Endothelial cell of umbilical vein (primary cell): ENCODE measurements around the gene POLR2C. TPM values are rescaled to one million over a fixed set of nuclear protein-coding genes. Genes with fewer than 3 reads are reported as not detected.

Source experiments
- BruUV-seq: library from RNA; stranded (reverse); fragments of 400-500 nt; replicated peaks from 2 replicates; lab custom pipeline; 2021; lab: Mats Ljungman, UMichigan
- CTCF ChIA-PET: fragments of 300-600, 350-600 bp; sonication (Branson Sonifier 250); formaldehyde crosslinking; loops from one replicate; lab custom pipeline; 2021; ENCODE audit warnings: antibody characterized with exemption, inconsistent platforms; lab: Charles Lee
- POLR2A ChIA-PET: fragments of 300-600, 350-600 bp; sonication (Branson Sonifier 250); formaldehyde crosslinking; loops from one replicate; lab custom pipeline; 2021; ENCODE audit warnings: antibody characterized with exemption, inconsistent platforms; lab: Charles Lee
- DNase-seq: peaks from one replicate; pipeline ENCODE4 v3.0.0-alpha.2; 2011; ENCODE audit warnings: low read depth, low spot score
- FAIRE-seq: peaks from 2 replicates; lab custom pipeline; 2011; peaks lifted over from hg19 to GRCh38; lab: Jason Lieb, UNC
- H2AFZ ChIP-seq: 2 replicates; pipeline ENCODE4 v1.6.0; 2012; ENCODE audit warnings: low read depth, low read length, control low read depth, inconsistent platforms
- H3K27ac ChIP-seq: 2 replicates; pipeline ENCODE4 v1.5.1; 2011; ENCODE audit warnings: low read depth, mild to moderate bottlenecking, control low read depth, low read length, moderate library complexity; ENCODE audit not compliant: insufficient read depth
- H3K27me3 ChIP-seq, 2 experiments: 2 replicates each; pipeline versions ENCODE4 v1.6.0 to v1.6.1; 2011; ENCODE audit warnings: low read length in 2 of 2, mixed read lengths in 1 of 2; ENCODE audit not compliant: control insufficient read depth in 2 of 2, insufficient read depth in 2 of 2
- H3K36me3 ChIP-seq, 2 experiments: 2 replicates in 1 of 2; 3 replicates in 1 of 2; pipeline ENCODE4 v1.5.1; 2011; ENCODE audit warnings: low read length in 2 of 2, mild to moderate bottlenecking in 1 of 2, moderate library complexity in 1 of 2; ENCODE audit not compliant: control insufficient read depth in 2 of 2, insufficient read depth in 2 of 2; ENCODE audit errors: extremely low read depth in 1 of 2
- H3K4me1 ChIP-seq: 3 replicates; pipeline ENCODE4 v1.5.1; 2011; ENCODE audit warnings: mild to moderate bottlenecking, low read length; ENCODE audit not compliant: control insufficient read depth, insufficient read depth; ENCODE audit errors: extremely low read depth
- H3K4me2 ChIP-seq: 2 replicates; pipeline ENCODE4 v1.6.1; 2011; ENCODE audit warnings: low read length, control low read depth, mixed read lengths; ENCODE audit not compliant: insufficient read depth
- H3K4me3 ChIP-seq, 3 experiments: fragments of 200-600 bp in 1 of 3; sonication (generic), shearing (Covaris generic) in 1 of 3; replicated peaks in 1 of 3; 2 replicates each; pipeline ENCODE4 v1.5.1; 2011 to 2016; ENCODE audit warnings: control low read depth in 3 of 3, low read length in 3 of 3, mild to moderate bottlenecking in 2 of 3, inconsistent platforms in 1 of 3, low read depth in 1 of 3, moderate library complexity in 1 of 3; ENCODE audit not compliant: insufficient read depth in 1 of 3
- H3K79me2 ChIP-seq: 2 replicates; pipeline ENCODE4 v1.6.0; 2012; ENCODE audit warnings: low read length, inconsistent platforms; ENCODE audit not compliant: control insufficient read depth, insufficient read depth
- H3K9ac ChIP-seq: replicated peaks from 2 replicates; pipeline ENCODE3; 2011; ENCODE audit warnings: low read length, control low read depth; ENCODE audit not compliant: insufficient read depth; ENCODE audit errors: extremely low read depth
- H3K9me1 ChIP-seq: replicated peaks from 3 replicates; pipeline ENCODE4 v1.6.0; 2011; ENCODE audit warnings: mild to moderate bottlenecking, low read length; ENCODE audit not compliant: control insufficient read depth, insufficient read depth; ENCODE audit errors: extremely low read depth
- H3K9me3 ChIP-seq: replicated peaks from 2 replicates; pipeline ENCODE4 v1.5.1; 2012; ENCODE audit warnings: low read length, inconsistent platforms; ENCODE audit not compliant: control insufficient read depth, insufficient read depth
- H4K20me1 ChIP-seq: replicated peaks from 2 replicates; pipeline ENCODE3; 2011; ENCODE audit warnings: mild to moderate bottlenecking, low read length; ENCODE audit not compliant: control insufficient read depth, insufficient read depth; ENCODE audit errors: extremely low read depth
- EZH2 ChIP-seq: IDR thresholded peaks from 2 replicates; pipeline ENCODE4 v1.6.1; 2012; ENCODE audit warnings: borderline replicate concordance, low read depth, mild to moderate bottlenecking, moderate library complexity, low read length, inconsistent platforms; ENCODE audit not compliant: severe bottlenecking
- FOS ChIP-seq: IDR thresholded peaks from 2 replicates; pipeline ENCODE4 v1.6.1; 2011; ENCODE audit warnings: mild to moderate bottlenecking, low read length, moderate library complexity, borderline replicate concordance; ENCODE audit not compliant: insufficient read depth
- GATA2 ChIP-seq: IDR thresholded peaks from 2 replicates; pipeline ENCODE4 v1.7.0; 2011; ENCODE audit warnings: low read depth, mild to moderate bottlenecking, moderate library complexity, mixed read lengths, low read length; ENCODE audit not compliant: insufficient read length, insufficient read depth
- JUN ChIP-seq: IDR thresholded peaks from 2 replicates; pipeline ENCODE4 v1.6.1; 2011; ENCODE audit warnings: borderline replicate concordance, low read depth; ENCODE audit not compliant: insufficient read length, insufficient read depth
- MYC ChIP-seq: IDR thresholded peaks from one replicate; pipeline ENCODE4 v1.6.1; 2011; ENCODE audit warnings: mild to moderate bottlenecking, low read depth, low read length
- POLR2A ChIP-seq: IDR thresholded peaks from 2 replicates; pipeline ENCODE4 v1.6.1; 2012; ENCODE audit warnings: low read depth, mild to moderate bottlenecking, control low read depth, low read length
- POLR2AphosphoS5 ChIP-seq: IDR thresholded peaks from 2 replicates; pipeline ENCODE4 v1.6.1; 2012; ENCODE audit warnings: low read depth, mild to moderate bottlenecking, control low read depth, low read length, moderate library complexity; ENCODE audit not compliant: insufficient read depth
- dilution Hi-C: fragments of 300-500 bp; cut with MboI; formaldehyde crosslinking; loops from one replicate; pipeline ENCODE4 v1.15.0; 2019; ENCODE audit warnings: low sequenced_read_pairs; ENCODE audit not compliant: extremely low pct_ligation_motif_present
- intact Hi-C: fragments of 100-400 bp; cut with micrococcal nuclease; formaldehyde crosslinking; loops from one replicate; pipeline ENCODE4 v1.10.0; 2022
- polyA plus RNA-seq, 4 experiments: library from polyadenylated mRNA; depleted of rRNA in 3 of 4; stranded (reverse) in 3 of 4; unstranded in 1 of 4; fragments of >200 nt; gene quantifications; 2 replicates each; pipeline versions ENCODE4 v1.2.1 to v1.2.3, GENCODE V29; 2011 to 2012; ENCODE audit warnings: missing spikeins in 1 of 4
- total RNA-seq: library from RNA; stranded (reverse); gene quantifications from 2 replicates; pipeline ENCODE4 v1.2.3, GENCODE V29; 2021
- TF ChIP-seq, protein P1 (sequence below): IDR thresholded peaks from 2 replicates; pipeline ENCODE4 v1.6.1; 2011; ENCODE audit not compliant: insufficient read depth, insufficient read length
- TF ChIP-seq, protein P2 (sequence below), 2 donors: IDR thresholded peaks; 1 replicate in 1 of 2; 2 replicates in 1 of 2; pipeline ENCODE4 v1.5.1; 2011; ENCODE audit warnings: low read length in 2 of 2, mild to moderate bottlenecking in 2 of 2, moderate library complexity in 2 of 2, control low read depth in 1 of 2, inconsistent platforms in 1 of 2, low read depth in 1 of 2; ENCODE audit not compliant: insufficient read depth in 1 of 2; ENCODE audit errors: extremely low read depth in 1 of 2

The POLR2C gene
- total and polyA plus RNA-seq, 2 donors (not counting 3 experiments of a cell fraction or from before 2014, with no cell fraction given) = 65.2 to 129 TPM

DNA sequence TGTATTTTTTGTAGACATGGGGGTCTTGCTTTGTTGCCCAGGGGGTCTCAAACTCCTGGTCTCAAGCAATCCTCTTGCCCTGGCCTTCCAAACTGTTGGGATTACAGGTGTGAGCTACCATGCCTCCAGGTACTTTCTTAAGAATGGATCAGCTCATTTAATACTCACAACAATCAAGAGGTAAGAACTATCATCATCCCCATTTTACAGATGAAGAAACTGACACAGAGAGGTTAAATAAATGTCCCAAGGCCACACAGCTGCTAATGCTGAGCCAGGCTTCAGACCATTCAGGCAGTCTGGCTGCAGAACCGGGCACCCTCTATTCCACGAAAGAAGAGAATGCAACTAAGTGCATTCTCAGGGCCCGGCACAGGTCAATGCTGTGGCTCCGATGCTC, 51.9 kb downstream of the POLR2C start:
- Histone ChIP-seq H3K4me2 (no peak overlapping the region), H3K9me1 (no peaks in the 10 kb centered on the region), H3K4me3 (no peak overlapping the region), H3K79me2 (no peaks in the 10 kb centered on the region), H3K27ac (no peak overlapping the region), H3K9me3 (no peaks in the 10 kb centered on the region), H4K20me1 (no peaks in the 10 kb centered on the region), H3K27me3 (no peaks in the 10 kb centered on the region), H3K9ac (no peak overlapping the region), H3K36me3 (peaks cover 0 to 4% of the 10 kb centered on the region in 2 experiments), H2AFZ (no peak overlapping the region), H3K4me1 (peaks cover 7% of the 10 kb centered on the region)
- ChIA-PET CTCF (interaction anchor here (1.2 kb wide), 3 partner anchors 37 to 97 kb away, joined by 3 to 4 read pairs (median 3); partner anchors contain the start of gene POLR2C), POLR2A (no interaction called here)
- dilution Hi-C loops (no loop called here), intact Hi-C loops (no loop called here)
- no peak for TF ChIP-seq GATA2
- no peak for TF ChIP-seq MYC
- TF ChIP-seq FOS = no peak
- TF ChIP-seq POLR2AphosphoS5 = no peak
- TF ChIP-seq POLR2A = no peak
- no peak for TF ChIP-seq JUN
- no peak for TF ChIP-seq EZH2
- TF ChIP-seq, protein P1, sequence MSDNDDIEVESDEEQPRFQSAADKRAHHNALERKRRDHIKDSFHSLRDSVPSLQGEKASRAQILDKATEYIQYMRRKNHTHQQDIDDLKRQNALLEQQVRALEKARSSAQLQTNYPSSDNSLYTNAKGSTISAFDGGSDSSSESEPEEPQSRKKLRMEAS = no peak
- TF ChIP-seq, protein P2, sequence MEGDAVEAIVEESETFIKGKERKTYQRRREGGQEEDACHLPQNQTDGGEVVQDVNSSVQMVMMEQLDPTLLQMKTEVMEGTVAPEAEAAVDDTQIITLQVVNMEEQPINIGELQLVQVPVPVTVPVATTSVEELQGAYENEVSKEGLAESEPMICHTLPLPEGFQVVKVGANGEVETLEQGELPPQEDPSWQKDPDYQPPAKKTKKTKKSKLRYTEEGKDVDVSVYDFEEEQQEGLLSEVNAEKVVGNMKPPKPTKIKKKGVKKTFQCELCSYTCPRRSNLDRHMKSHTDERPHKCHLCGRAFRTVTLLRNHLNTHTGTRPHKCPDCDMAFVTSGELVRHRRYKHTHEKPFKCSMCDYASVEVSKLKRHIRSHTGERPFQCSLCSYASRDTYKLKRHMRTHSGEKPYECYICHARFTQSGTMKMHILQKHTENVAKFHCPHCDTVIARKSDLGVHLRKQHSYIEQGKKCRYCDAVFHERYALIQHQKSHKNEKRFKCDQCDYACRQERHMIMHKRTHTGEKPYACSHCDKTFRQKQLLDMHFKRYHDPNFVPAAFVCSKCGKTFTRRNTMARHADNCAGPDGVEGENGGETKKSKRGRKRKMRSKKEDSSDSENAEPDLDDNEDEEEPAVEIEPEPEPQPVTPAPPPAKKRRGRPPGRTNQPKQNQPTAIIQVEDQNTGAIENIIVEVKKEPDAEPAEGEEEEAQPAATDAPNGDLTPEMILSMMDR (IDR thresholded peaks at IDR 0.05; ENCODE audit: extremely low read depth in 1 of 2, insufficient read depth in 1 of 2, low read depth in 1 of 2, low read length in 2 of 2) = no peak
- FAIRE-seq (no peak), DNase-seq (no peak)
- no TSS peak for BruUV-seq
